ENCODE measurements around the gene TFF1.

GRCh38 chr21:42401154-42401553 lies 34.8 kb upstream of the TFF1 start:
- no peak for TF ChIP-seq POLR2AphosphoS5 (IDR thresholded peaks at IDR 0.05; ENCODE audit: borderline replicate concordance, low read depth, low read length)
- TF ChIP-seq EZH2 (IDR thresholded peaks at IDR 0.05): no peak
- TF ChIP-seq FOXP2 (optimal IDR thresholded peaks at IDR 0.05; ENCODE audit: control extremely low read depth, extremely low read length, insufficient read depth): no peak
